Measurements from ENCODE around the gene TTC29. TPM values are rescaled to one million over a fixed set of nuclear protein-coding genes. Genes with fewer than 3 reads are reported as not detected.

TTC29 gene
- total and polyA plus RNA-seq, 9 of the 15 experiments (the other 6 are each of a cell fraction or from before 2014, with no cell fraction given), result 0.04 TPM; not detected in 8

DNA sequence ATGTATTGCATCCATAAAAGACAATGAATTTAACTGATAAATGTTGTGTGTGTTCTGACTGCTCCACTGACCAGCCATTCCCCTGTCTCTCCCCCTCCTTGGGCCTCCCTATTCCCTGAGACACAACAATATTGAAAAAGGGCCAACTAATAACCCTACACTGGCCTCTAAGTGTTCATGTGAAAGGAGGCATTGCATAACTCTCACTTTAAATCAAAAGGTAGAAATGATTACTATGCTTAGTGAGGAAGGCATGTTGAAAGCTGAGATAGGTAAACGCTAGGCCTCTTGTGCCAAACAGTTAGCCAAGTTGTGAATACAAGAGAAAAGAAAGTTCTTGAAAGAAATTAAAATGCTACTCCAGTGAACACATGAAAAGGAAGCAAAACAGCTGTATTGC is 154.2 kb downstream of the TTC29 start:
- H3K9me3 ChIP-seq (replicated peaks; ENCODE audit: control insufficient read depth, insufficient read depth, low read depth, low read length), result no peaks in the 10 kb centered on the region
- no peak overlapping the region for H3K4me3 ChIP-seq
- in situ Hi-C loops (cut with MboI) (no loop called here), intact Hi-C loops (cut with micrococcal nuclease) (no loop called here)
- H3K9ac ChIP-seq (ENCODE audit: insufficient read depth in 1 of 2, low read depth in 2 of 2, low read length in 2 of 2), result no peak overlapping the region
- BruUV-seq (replicated peaks), result no TSS peak
- H3K9me1 ChIP-seq (ENCODE audit: control insufficient read depth, insufficient read depth, low read length), result no peaks in the 10 kb centered on the region
- H3K27me3 ChIP-seq (ENCODE audit: control insufficient read depth in 2 of 2, insufficient read depth in 2 of 2, low read length in 2 of 2), result no peaks in the 10 kb centered on the region
- WGBS (ENCODE audit: insufficient coverage, low coverage, missing lambda C conversion rate), result 0% methylated on average over 1 of the region's 1 CpG
- no peak for ATAC-seq
- H3K36me3 ChIP-seq (ENCODE audit: control insufficient read depth, insufficient read depth, low read length), result no peaks in the 10 kb centered on the region
- DNase-seq (ENCODE audit: extremely low read depth in 1 of 4, low spot score in 3 of 4), result no peak
- H2AFZ ChIP-seq (ENCODE audit: low read depth, low read length), result no peak overlapping the region
- no peaks in the 10 kb centered on the region for H4K20me1 ChIP-seq (replicated peaks; ENCODE audit: control insufficient read depth, insufficient read depth, low read length)
- no peak overlapping the region for H3K27ac ChIP-seq (ENCODE audit: extremely low read depth, low read depth, low read length)
- POLR2A ChIA-PET, result no interaction called here
- H3K79me2 ChIP-seq (ENCODE audit: control insufficient read depth, insufficient read depth, low read length), result no peaks in the 10 kb centered on the region
- no peak overlapping the region for H3K4me2 ChIP-seq (ENCODE audit: insufficient read depth, low read length)
- H3K4me1 ChIP-seq (replicated peaks in 1 of 2; ENCODE audit: control insufficient read depth in 2 of 2, insufficient read depth in 2 of 2, low read length in 2 of 2), result no peaks in the 10 kb centered on the region
- CTCF ChIA-PET (ENCODE audit: low intra/inter-chr PET ratio), result no interaction called here
- no peak for FAIRE-seq
- no peak for TF ChIP-seq PTBP1 (IDR thresholded peaks at IDR 0.05; ENCODE audit: low read depth, low read length)
- TF ChIP-seq ZC3H4 (CRISPR knock-in tag; IDR thresholded peaks at IDR 0.05; ENCODE audit: borderline replicate concordance), result no peak
- TF ChIP-seq AFF4 (CRISPR knock-in tag; IDR thresholded peaks at IDR 0.05), result no peak
- no peak for TF ChIP-seq ZNF586 (CRISPR knock-in tag; conservative IDR thresholded peaks at IDR 0.05)
- TF ChIP-seq ZNF76 (CRISPR knock-in tag; IDR thresholded peaks at IDR 0.05; ENCODE audit: borderline replicate concordance), result no peak
- TF ChIP-seq MCM7 (IDR thresholded peaks at IDR 0.05), result no peak
- TF ChIP-seq RAD21 (CRISPR knock-in tag; conservative IDR thresholded peaks at IDR 0.05 in 1 of 2, IDR thresholded peaks at IDR 0.05 in 1 of 2), result no peak
- TF ChIP-seq BRF2 (IDR thresholded peaks at IDR 0.05; ENCODE audit: borderline replicate concordance, insufficient read depth, insufficient read length), result no peak
- TF ChIP-seq SLC30A9 (CRISPR knock-in tag; IDR thresholded peaks at IDR 0.05), result no peak
- no peak for TF ChIP-seq RREB1 (CRISPR knock-in tag; IDR thresholded peaks at IDR 0.05)
- TF ChIP-seq ZNF764 (CRISPR knock-in tag; IDR thresholded peaks at IDR 0.05; ENCODE audit: low read depth), result no peak
- TF ChIP-seq FOXK2 (conservative IDR thresholded peaks at IDR 0.05 in 1 of 2, IDR thresholded peaks at IDR 0.05 in 1 of 2; ENCODE audit: low read depth in 2 of 2), result no peak
